Liver (tissue), 9 donors: Measurements from ENCODE around the gene DCAF8. TPM values are rescaled to one million over a fixed set of nuclear protein-coding genes. Genes with fewer than 3 reads are reported as not detected.

Source experiments
- DNase-seq: peaks from one replicate; pipeline ENCODE4 v3.0.0-alpha.2; 2017; ENCODE audit warnings: low spot score
- H3K27ac ChIP-seq, 2 donors: one replicate each; pipeline ENCODE4 v1.7.0; 2013; ENCODE audit warnings: inconsistent platforms in 2 of 2, low read length in 2 of 2, control low read depth in 1 of 2, low read depth in 1 of 2, mild to moderate bottlenecking in 1 of 2
- H3K27me3 ChIP-seq, 4 donors: one replicate each; pipeline versions ENCODE4 v1.6.1 to v1.7.0; 2013; ENCODE audit warnings: low read length in 3 of 4, inconsistent platforms in 1 of 4, mild to moderate bottlenecking in 1 of 4, moderate library complexity in 1 of 4; ENCODE audit not compliant: control insufficient read depth in 4 of 4, insufficient read depth in 4 of 4
- H3K36me3 ChIP-seq, 4 donors: one replicate each; pipeline versions ENCODE4 v1.6.1 to v1.7.0; 2013; ENCODE audit warnings: low read length in 3 of 4, mild to moderate bottlenecking in 3 of 4, low read depth in 1 of 4, moderate library complexity in 1 of 4; ENCODE audit not compliant: control insufficient read depth in 4 of 4, insufficient read depth in 3 of 4
- H3K4me1 ChIP-seq, 4 donors: one replicate each; pipeline versions ENCODE4 v1.6.1 to v1.7.0; 2013; ENCODE audit warnings: low read length in 3 of 4, mild to moderate bottlenecking in 3 of 4, moderate library complexity in 1 of 4; ENCODE audit not compliant: control insufficient read depth in 4 of 4, insufficient read depth in 4 of 4
- H3K4me3 ChIP-seq, 3 donors: one replicate each; pipeline versions ENCODE4 v1.6.1 to v1.7.0; 2013; ENCODE audit warnings: low read length in 3 of 3, control low read depth in 1 of 3, low read depth in 1 of 3, mild to moderate bottlenecking in 1 of 3
- H3K9ac ChIP-seq, 2 donors: one replicate each; pipeline ENCODE4 v1.7.0; 2013; ENCODE audit warnings: low read length in 2 of 2, mild to moderate bottlenecking in 2 of 2, moderate library complexity in 2 of 2, control low read depth in 1 of 2, low read depth in 1 of 2
- H3K9me3 ChIP-seq, 4 donors: one replicate each; pipeline versions ENCODE4 v1.6.1 to v1.7.0; 2013; ENCODE audit warnings: low read length in 3 of 4; ENCODE audit not compliant: control insufficient read depth in 4 of 4
- EGR1 ChIP-seq, 2 donors: IDR thresholded peaks; 2 replicates each; pipeline ENCODE4 v1.6.1; 2016 to 2018; ENCODE audit warnings: antibody characterized with exemption in 2 of 2, low read depth in 2 of 2
- FOXA1 ChIP-seq: IDR thresholded peaks from 2 replicates; pipeline ENCODE4 v1.6.1; 2016; ENCODE audit warnings: antibody characterized with exemption
- HNF4A ChIP-seq, 2 donors: conservative IDR thresholded peaks; 2 replicates each; pipeline ENCODE4 v1.6.1; 2016; ENCODE audit warnings: antibody characterized with exemption in 2 of 2, mild to moderate bottlenecking in 2 of 2
- JUND ChIP-seq, 2 donors: IDR thresholded peaks; 2 replicates each; pipeline ENCODE4 v1.6.1; 2016; ENCODE audit warnings: antibody characterized with exemption in 2 of 2
- NR2F2 ChIP-seq: IDR thresholded peaks from 2 replicates; pipeline ENCODE4 v1.6.1; 2016; ENCODE audit warnings: antibody characterized with exemption
- RXRA ChIP-seq, 2 donors: IDR thresholded peaks; 2 replicates each; pipeline ENCODE4 v1.6.1; 2017 to 2018; ENCODE audit warnings: antibody characterized with exemption in 2 of 2, mild to moderate bottlenecking in 1 of 2
- SP1 ChIP-seq: IDR thresholded peaks from 2 replicates; pipeline ENCODE4 v1.6.1; 2018; ENCODE audit warnings: antibody characterized with exemption, mild to moderate bottlenecking
- TAF1 ChIP-seq: conservative IDR thresholded peaks from 2 replicates; pipeline ENCODE4 v1.6.1; 2016; ENCODE audit warnings: antibody characterized with exemption, mild to moderate bottlenecking
- YY1 ChIP-seq: IDR thresholded peaks from 2 replicates; pipeline ENCODE4 v1.6.1; 2016; ENCODE audit warnings: antibody characterized with exemption, mild to moderate bottlenecking
- WGBS: extraction: QIAGEN DNeasy Blood & Tissue Kit; methylation state at CpG from one replicate; pipeline ENCODE4 v1.1.7; 2013; 5-methylcytosine and 5-hydroxymethylcytosine counted together
- polyA plus RNA-seq, 2 donors: library from polyadenylated mRNA; stranded (reverse) in 1 of 2; unstranded in 1 of 2; fragments of 200-250 nt in 1 of 2; fragments of >200 nt in 1 of 2; fragmentation: Nextera tagmentation in 1 of 2; extraction: Ambion mirVana in 1 of 2; gene quantifications; one replicate each; pipeline versions ENCODE4 v1.2.1 to v1.2.3, GENCODE V29; 2013 to 2015
- total RNA-seq, 2 donors: library from RNA; depleted of rRNA; stranded (reverse); fragments of >200 nt; gene quantifications; one replicate each; pipeline ENCODE4 v1.2.3, GENCODE V29; 2014
- TF ChIP-seq, protein P1 (sequence below): IDR thresholded peaks from 2 replicates; pipeline ENCODE4 v1.6.1; 2016; ENCODE audit warnings: antibody characterized with exemption
- TF ChIP-seq, protein P2 (sequence below): IDR thresholded peaks from 2 replicates; pipeline ENCODE4 v1.6.1; 2016; ENCODE audit warnings: antibody characterized with exemption
- TF ChIP-seq, protein P3 (sequence below): IDR thresholded peaks from 2 replicates; pipeline ENCODE4 v1.6.1; 2016; ENCODE audit warnings: antibody characterized with exemption, mild to moderate bottlenecking
- donor health status: healthy.
- donor health status: healthy.
- donor health status: healthy.
- donor health status: healthy.
- donor health status: healthy.

The DCAF8 gene
- total and polyA plus RNA-seq, 4 donors = 80.3 to 199 (median 102) TPM

DNA sequence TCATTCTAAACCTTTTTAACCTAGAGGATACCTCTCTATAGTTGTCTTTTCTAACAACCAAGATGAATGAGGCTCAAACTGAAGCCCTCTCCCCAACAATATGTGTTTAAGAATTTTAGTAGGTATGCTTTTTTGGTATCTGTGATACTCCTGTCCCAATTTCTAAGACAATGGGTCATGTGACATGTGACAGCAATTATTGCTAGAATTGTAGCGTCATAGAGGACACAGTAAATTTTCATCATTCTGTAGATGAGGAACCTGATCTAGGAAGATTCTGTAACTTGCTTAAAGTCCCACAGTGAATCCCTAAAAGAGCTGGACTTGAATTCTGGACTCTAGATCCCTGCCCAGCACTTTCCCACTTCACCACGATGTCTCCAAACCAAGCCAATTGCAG lies 83.6 kb downstream of the DCAF8 start:
- Histone ChIP-seq H3K9me3 (no peaks in the 10 kb centered on the region), H3K27me3 (no peaks in the 10 kb centered on the region), H3K9ac (no peak overlapping the region), H3K27ac (no peak overlapping the region), H3K4me1 (no peaks in the 10 kb centered on the region), H3K4me3 (no peak overlapping the region), H3K36me3 (no peaks in the 10 kb centered on the region)
- 90% methylated on average over 2 of the region's 2 CpGs for WGBS
- TF ChIP-seq NR2F2 (no peak), YY1 (no peak), SP1 (no peak), JUND (IDR thresholded peaks at IDR 0.05) (no peak)
- TF ChIP-seq, protein P1, sequence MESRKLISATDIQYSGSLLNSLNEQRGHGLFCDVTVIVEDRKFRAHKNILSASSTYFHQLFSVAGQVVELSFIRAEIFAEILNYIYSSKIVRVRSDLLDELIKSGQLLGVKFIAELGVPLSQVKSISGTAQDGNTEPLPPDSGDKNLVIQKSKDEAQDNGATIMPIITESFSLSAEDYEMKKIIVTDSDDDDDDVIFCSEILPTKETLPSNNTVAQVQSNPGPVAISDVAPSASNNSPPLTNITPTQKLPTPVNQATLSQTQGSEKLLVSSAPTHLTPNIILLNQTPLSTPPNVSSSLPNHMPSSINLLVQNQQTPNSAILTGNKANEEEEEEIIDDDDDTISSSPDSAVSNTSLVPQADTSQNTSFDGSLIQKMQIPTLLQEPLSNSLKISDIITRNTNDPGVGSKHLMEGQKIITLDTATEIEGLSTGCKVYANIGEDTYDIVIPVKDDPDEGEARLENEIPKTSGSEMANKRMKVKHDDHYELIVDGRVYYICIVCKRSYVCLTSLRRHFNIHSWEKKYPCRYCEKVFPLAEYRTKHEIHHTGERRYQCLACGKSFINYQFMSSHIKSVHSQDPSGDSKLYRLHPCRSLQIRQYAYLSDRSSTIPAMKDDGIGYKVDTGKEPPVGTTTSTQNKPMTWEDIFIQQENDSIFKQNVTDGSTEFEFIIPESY = no peak
- DNase-seq = no peak

DNA sequence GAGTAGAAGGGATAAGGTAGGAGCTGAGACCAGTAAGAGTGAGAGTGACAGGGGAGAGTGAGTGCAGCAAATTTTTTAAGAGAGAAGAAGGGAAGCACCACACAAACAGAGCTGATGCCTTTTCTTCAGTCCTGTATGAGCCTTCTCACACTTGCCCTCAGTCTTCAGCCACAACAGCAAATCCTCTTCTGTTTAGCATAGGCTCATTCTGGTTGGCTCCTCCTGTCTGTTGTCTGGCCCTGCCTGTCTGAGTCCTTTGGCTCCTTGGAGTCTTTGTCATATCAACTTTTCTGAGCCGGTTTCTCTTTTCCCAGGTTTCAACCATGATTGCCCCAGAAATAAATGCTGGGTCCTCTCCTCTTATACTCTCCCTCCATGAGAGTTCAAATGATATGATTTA lies 84.7 kb downstream of the DCAF8 start:
- no peak overlapping the region for H3K4me3 ChIP-seq
- H3K9ac ChIP-seq = no peak overlapping the region
- no peaks in the 10 kb centered on the region for H3K4me1 ChIP-seq
- no peaks in the 10 kb centered on the region for H3K36me3 ChIP-seq
- H3K9me3 ChIP-seq = no peaks in the 10 kb centered on the region
- H3K27ac ChIP-seq = no peak overlapping the region
- H3K27me3 ChIP-seq = peaks cover 0 to 2% (median 0%) of the 10 kb centered on the region in 4 donors
- DNase-seq = no peak
- WGBS = 88% methylated on average over 1 of the region's 1 CpG
- TF ChIP-seq SP1 = no peak
- TF ChIP-seq, protein P1 = no peak
- no peak for TF ChIP-seq TAF1
- TF ChIP-seq NR2F2 = no peak

DNA sequence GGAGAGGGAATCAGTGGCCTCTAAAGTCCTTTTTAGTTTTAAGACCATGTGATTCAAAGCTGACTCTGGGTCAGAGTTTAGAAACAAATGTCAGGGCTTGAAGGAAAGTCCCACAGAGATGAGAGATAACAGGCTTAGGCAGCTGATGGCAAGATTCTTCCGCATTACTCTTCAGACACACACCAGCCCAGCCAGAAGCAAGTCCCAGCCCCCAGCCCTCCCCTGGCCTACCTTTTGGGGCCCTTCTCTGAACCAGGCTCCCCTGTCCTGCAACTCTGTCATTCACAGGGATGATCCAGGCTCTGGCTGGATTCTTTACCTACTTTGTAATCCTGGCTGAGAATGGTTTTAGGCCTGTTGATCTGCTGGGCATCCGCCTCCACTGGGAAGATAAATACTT lies 85.1 kb downstream of the DCAF8 start:
- DNase-seq = no peak
- no peaks in the 10 kb centered on the region for H3K9me3 ChIP-seq
- no peak overlapping the region for H3K4me3 ChIP-seq
- no peak overlapping the region for H3K27ac ChIP-seq
- no peak for TF ChIP-seq FOXA1
- TF ChIP-seq RXRA (IDR thresholded peaks at IDR 0.05) = no peak
- TF ChIP-seq, protein P2, sequence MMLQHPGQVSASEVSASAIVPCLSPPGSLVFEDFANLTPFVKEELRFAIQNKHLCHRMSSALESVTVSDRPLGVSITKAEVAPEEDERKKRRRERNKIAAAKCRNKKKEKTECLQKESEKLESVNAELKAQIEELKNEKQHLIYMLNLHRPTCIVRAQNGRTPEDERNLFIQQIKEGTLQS = no peak
- no peak for TF ChIP-seq HNF4A (conservative IDR thresholded peaks at IDR 0.05)
- TF ChIP-seq, protein P3, sequence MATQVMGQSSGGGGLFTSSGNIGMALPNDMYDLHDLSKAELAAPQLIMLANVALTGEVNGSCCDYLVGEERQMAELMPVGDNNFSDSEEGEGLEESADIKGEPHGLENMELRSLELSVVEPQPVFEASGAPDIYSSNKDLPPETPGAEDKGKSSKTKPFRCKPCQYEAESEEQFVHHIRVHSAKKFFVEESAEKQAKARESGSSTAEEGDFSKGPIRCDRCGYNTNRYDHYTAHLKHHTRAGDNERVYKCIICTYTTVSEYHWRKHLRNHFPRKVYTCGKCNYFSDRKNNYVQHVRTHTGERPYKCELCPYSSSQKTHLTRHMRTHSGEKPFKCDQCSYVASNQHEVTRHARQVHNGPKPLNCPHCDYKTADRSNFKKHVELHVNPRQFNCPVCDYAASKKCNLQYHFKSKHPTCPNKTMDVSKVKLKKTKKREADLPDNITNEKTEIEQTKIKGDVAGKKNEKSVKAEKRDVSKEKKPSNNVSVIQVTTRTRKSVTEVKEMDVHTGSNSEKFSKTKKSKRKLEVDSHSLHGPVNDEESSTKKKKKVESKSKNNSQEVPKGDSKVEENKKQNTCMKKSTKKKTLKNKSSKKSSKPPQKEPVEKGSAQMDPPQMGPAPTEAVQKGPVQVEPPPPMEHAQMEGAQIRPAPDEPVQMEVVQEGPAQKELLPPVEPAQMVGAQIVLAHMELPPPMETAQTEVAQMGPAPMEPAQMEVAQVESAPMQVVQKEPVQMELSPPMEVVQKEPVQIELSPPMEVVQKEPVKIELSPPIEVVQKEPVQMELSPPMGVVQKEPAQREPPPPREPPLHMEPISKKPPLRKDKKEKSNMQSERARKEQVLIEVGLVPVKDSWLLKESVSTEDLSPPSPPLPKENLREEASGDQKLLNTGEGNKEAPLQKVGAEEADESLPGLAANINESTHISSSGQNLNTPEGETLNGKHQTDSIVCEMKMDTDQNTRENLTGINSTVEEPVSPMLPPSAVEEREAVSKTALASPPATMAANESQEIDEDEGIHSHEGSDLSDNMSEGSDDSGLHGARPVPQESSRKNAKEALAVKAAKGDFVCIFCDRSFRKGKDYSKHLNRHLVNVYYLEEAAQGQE = no peak
- no peak for TF ChIP-seq EGR1 (IDR thresholded peaks at IDR 0.05; ENCODE audit: low read depth in 2 of 2)
- TF ChIP-seq NR2F2 = no peak
- no peak for TF ChIP-seq SP1
- WGBS = 95% methylated on average over 2 of the region's 2 CpGs
- no peaks in the 10 kb centered on the region for H3K36me3 ChIP-seq
- H3K27me3 ChIP-seq = peaks cover 0 to 2% (median 0%) of the 10 kb centered on the region in 4 donors
- H3K9ac ChIP-seq = no peak overlapping the region
- no peaks in the 10 kb centered on the region for H3K4me1 ChIP-seq
